GM21360 (cell line): ENCODE data around the gene KCP.
"Not testable (repeated sequence)": the region's sequence is repeated elsewhere in the genome, so short reads cannot be mapped to it uniquely, and the experiment has no call there.

Source experiments
- ATAC-seq: cut with Tn5 transposase; IDR thresholded peaks from one replicate; pipeline ENCODE4 v1.9.1; 2021; ENCODE audit warnings: mild to moderate bottlenecking, moderate library complexity; ENCODE audit not compliant: unreplicated experiment

KCP gene

DNA sequence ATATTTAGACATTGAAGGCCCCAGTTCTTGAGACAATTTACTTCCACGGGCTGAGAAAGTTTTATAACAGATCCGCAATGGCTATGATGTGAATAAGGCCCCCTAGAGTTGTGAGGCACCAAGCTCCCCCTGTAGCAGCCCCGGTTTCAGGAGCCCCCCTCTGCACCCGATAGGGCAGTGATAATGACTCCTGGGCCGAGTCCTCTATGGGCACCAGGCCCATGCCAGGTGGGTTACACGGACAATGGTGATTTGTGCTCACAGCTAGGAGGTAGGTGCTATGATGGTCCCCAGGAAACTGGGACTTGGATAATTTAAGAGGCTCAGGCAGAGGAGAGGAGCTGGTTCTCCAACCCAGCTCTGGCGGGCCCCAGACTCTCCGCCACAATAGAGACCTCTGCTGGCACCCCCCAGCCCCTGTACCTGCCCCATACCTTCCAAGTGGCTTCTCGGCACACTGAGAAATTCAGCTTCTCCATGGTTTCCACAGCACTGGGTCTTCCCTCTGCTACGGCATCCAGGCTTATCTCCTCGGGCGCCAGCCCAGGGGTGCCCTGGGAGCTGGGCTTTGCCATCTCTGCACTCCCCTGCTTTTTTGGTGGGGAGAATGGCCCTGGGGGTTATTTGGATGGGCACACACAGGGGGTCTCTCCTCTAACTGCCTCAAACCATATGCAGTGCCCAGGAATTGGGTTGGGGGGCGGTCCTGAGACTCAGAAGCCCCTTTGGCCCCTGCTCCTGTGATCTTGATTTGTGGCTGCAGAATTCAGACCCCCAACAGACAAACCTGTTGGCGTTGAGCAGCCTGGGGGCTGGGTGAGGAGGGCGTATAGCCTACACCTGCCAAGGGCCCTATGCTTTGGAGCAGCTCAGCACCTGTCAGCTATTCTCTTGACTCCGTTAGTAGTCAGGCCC lies 12.2 kb upstream of the KCP start:
- ATAC-seq = no peak

DNA sequence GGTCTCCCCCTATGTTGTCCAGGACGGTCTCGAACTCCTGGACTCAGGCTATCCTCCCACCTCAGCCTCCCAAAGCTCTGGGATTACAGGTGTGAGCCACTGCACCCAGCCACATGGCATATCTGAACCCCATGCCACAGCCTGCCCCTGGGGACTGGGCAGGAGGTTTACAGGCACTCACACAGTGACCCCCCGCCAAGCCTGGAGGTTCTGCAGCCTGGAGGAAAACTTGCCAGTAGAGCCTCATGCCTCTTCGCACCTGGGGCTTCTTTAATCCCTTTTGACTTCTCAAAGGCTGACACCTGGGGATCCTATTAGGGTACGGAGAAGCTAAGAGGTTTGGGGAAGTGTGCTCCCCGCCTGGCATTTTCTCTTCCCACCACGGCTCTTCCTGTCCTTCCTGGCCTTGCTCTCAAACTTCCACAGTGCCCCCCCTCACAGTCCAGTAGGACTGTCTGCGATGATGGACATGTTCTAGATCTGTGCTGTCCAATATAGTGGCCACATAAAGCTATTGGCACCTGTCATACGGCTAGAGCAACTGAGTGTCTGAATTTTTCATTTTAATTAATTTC lies 11.4 kb upstream of the KCP start:
- no peak for ATAC-seq

DNA sequence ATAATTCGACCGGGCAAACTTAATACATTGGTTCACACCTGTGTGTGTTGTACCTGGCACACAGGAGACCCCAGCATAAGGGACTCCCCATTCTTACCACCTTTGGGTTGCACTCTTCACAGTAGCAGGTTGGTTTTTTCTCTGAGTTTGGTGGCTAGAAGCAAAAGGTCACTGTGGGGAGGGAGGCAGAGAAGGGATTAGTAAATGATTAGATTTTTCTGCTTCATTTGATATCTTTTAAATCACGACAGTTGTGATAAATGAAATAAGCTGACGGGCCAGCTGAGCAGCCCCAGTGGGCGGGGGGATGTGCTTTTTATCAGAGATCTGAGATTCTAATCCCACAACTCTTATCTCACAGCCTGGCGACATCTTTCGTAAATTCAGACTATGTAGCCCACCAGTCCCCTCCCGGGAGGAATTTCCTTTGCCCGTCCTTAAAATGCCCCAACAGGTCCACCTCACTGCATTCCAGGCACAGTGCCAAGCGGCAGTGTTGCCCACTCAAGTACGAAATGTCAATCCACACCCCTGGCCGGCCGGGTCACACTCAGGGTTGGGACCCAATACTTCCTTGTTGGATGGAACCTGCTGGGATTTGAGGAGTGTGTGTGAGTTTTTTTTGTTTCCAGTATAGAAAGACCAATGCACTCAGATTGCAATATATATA lies 10.5 kb upstream of the KCP start:
- ATAC-seq = no peak

DNA sequence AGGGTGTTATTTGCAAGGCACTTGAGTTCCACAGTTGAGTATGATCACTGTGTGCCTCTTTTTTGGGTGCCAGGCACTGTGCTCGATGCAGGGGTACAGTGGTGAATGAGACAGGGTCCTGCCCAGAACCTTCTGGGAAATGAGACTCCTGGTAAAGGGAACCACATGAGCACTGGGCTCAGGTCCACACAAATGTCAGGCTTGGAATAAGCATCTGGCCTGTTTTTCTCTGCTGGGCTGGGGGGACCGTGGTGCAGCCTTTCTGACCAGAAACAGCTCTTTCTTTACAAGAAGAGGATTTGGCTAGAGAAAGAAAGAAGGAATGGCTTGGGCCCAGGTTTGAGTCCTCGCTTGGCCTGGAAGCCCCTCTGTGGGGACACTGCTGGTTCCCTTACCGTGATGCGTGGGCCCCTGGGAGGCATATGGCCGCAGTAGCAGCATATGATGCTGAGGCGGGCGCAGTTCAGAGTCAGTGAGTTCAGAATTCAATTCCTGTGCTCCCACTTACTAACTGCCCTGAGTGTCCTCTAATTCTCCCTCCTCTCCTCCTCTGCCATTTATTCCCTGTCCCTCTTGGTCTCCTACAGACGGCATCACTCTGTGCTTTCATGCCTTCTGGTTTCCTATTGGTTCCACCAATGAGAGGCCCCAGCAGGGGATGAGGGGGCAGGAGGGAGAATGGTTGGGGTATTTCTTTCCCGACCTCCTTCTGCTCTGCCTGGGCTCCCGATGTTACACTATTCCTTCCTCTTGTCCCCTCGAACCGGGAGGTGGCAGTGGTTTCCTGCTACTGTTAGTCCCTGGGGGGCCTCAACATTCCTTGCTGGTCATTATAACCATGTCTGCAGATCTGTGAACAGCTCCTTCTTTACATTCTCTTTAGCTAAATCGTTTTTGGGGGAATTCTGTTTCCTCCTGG lies 9.6 kb upstream of the KCP start:
- ATAC-seq = no peak

DNA sequence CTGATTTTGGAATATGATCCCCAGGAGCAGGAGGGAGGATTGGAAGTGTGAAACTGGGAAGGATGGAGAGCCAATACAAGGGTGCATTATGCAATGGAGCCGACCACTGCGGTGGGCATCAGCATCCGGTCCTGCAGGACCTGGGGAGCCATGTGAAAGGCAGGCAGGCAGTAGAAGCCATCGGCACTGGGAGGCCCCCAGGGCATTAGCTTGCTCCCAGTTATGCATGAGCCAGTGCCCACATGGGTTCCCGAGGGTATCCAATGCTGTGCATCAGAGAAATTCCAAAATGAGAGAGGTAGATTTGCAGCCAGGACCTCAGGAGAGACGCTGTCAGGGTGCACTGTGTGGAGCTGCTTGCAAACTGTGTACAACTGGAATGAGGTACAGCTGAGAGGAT lies 8.7 kb upstream of the KCP start:
- ATAC-seq = no peak

DNA sequence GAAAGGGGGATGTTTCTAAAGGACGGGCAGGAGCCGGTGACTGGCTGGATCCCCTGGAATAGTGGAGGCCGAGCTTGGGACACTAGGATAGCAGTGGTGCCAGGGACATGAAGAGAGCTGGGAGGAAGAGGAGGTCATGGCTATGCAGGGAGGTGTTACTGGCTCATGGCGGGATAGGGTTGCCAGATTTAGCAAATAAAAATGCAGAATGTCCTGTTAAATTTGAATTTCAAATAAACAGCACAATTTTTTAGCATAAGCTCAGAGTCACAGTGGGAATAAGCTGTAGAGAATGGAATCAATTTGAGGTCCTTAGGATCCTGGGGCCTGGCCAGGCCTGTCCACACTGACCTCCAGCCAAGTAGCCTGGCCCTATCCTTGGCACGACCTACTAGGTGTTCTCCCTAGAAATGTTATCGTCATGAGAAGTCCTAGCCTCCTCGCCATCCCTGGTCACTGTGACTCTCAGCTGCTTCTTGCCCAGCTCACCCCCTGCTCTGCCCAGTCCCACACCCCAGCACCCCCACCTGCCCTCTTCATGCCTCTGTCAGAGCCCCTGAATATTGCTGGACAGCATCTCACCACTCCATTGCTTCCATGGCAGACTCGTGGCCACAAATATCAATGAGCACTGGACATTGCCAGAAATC lies 7.6 kb upstream of the KCP start:
- no peak for ATAC-seq

DNA sequence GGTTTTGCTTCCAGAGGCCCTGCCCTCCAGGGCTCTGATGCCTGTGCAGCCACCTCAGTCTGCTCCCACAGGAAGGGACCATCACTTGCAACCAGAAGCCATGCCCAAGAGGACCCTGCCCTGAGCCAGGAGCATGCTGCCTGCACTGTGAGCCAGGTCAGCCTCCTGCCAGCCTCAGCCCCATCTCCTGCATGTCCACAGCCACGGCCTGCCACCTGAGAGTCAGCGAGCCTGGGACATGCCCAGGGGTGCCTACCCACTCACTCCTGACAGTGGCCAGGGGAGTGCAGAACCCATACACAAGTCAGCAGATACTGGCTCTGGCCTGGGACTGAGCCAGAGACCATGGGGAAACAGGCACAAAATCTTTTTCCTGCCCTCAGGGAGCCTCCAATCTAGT lies 6.6 kb upstream of the KCP start:
- no peak for ATAC-seq

DNA sequence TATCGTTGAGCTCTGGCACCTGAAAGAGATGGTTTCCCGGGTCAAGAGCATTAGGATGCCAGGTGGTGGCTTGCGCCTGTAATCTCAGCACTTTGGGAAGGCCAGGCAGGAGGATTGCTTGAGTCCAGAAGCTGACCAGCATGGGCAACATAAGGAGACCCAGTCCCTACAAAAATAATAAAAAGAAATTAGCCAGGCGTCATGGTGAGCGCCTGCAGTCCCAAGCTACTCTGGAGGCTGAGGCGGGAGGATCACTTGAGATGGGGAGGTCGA lies 6.1 kb upstream of the KCP start:
- ATAC-seq = no peak

DNA sequence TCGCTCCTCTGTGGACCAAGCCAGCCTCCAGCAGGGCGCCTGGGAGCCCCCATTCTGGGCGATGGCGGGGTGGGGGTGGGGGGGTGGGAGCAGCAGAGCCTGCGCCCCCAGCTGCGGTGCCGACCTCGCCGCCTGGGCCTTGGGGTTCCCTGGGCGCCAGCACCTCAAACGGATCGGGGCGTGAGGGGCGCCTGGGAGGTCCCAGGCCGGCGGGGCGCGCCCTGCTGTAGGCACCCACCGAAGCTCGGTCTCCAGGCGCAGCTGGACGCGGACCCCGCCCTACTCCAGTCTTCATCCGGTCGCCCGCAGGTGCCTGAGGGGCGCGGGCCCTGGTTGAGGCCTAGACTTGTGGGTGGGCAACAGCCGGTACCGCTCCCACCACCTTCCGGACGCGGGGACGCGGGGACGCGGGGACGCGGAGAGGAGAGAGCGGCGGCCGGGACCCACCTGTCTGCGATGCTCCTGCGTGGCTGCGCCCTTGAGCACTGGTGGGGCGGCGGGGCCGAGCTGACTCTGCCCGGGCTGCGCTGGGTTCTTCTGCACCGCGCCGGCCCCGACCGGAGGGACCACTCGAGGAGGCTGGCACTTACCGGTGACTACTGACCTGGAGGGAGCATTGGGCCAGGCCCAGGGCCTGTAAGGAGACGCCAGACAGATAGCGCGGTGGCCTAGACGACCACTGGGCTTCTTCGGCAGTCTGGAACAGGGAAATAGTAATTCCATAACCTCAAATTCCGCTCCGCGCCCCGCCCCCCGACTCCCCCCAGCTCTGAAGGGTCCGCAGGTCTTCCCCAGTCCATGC lies 5.5 kb upstream of the KCP start:
- no peak for ATAC-seq

DNA sequence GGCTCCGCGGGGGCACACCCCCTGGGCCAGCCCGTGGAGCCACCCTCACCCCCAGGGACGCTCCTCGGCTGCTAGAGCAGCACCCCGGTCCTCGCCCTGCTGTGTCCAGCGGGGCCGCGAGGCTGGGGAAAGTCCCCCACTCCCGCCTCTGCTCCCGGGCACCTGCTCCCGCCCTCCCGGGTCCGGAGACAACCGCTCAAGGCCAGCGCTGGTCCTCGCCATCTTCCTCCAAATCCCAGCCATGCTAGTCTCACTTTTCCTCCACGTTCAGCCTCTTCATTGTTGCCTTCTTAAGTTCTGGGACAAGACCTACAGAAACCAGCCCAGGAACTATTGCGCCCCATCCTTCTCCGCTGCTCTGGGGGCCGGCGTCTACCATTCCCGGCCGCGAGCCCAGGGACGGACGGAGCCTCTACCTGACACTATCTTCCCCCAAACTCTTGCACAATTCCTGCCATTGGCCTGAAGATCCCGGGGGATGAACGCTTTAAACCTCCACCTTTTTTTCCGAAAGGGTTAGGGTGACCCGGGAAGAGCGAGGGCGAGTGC lies 4.8 kb upstream of the KCP start:
- no peak for ATAC-seq

DNA sequence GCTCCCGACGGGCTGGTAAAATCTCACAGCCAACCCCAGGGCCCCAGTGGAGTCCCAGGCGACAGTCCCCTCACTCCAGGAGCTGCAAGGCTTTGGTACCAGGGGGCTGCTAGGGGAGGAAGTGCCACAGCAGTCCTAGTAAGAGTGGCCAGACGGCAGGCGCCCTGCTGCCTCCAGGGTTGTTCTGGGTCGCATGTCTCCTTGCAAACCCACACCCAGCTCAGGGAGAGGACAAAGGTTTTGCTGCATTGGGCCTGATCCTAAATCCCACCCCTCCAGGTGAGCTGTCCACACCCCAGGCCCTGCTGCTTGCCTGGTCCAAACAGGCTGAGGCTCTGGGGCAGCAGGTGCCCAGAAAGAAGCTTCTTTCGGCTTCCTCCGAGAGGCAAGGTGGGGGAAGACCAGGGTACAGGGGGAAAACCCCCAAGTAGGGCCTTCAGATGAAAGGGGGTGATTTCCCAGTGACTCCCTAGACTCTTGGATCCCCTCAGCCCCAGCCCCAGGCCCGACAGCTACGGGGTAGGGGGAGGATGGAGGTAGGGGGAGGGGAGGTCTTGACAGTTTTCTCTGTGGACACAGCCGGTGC lies 4.2 kb upstream of the KCP start:
- no peak for ATAC-seq

DNA sequence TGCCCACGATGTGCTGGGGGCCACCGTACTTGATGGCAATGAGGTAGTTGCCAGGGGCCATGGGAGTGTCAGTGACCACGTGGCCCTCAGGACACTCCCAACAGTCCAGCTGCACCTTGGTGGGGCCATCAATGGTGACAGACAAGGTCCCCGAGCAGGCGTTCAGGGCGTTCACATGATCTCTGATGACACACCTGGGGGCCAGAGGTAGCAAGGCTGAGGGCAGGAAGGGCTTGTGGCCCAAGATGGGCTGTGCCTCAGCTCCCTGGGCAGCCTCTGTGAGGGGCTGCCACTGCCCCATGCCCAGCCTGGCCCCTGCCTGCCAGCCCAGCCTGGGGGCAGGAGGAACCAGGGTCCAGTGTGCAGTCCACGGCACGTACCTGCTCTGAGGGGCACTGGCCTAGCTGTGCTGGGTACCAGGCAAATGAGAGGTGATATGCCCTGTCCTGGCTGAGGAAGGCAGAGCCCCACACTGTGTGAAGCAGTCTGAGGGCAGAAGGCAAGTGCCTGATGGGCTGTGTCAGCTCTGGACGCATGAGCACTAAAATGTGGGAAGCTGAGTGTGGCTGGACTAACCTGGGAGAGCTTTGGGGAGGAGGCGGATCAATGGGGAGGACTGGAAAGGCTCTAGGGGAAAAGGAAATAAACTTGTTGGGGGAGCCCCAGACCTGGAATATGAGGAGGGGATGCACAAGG lies 3.5 kb upstream of the KCP start:
- ATAC-seq = no peak

DNA sequence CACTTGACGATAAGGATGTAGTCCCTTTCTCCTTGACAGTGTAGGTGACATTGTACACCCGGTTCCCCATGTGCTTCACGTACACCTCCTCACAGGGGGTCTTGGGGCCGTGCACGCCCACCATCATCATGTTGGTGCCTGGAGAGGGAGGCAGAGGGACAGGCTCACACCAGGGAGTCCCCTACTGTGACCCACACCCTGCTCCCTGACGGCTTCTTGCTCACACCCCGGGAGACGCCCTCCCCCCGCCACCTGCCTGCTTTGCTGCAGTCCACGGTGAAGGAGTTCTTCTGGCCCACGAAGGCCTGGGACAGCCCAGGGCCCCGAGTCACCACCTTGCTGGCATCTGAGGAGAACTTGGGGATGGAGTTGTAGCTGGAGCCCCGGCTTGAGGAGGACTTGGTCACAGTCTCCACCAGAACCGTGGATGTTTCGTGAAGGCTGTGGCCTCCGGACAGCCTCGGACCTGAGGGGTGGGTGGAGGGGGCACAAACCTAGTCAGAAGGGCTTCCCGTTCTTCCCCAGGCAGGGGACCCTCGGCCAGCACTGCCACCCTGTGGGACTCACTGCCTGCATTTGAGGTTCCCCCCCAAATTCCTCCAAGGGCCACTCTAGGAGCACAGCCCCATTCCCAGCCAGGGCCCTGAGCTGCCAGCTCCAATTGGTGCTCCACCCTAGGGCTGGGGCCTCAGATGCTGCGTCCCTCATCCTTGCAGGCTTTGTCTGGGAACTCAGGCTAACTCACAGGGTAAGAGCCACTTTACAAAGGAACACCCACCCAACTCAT lies 2.4 kb upstream of the KCP start:
- not testable (repeated sequence) for ATAC-seq

DNA sequence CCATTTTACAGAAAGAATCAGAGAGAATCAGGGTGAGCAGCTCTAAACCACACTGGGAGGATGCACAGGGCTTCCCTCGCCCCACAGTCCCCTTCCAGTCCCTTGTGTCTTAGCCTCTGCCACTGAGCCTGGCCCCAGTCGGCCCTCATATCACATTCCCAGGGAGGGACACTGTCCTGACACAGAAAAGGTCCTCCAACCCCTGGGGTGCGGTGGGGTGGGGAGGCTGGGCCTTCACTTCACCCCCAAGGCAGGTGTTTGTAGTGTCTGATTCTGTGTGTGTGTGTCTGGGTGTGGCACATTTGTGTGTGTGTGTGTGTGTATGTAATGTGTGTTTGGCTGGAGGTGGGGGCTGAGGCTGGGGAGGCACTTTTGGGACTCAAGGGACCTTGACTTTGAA lies 1.8 kb upstream of the KCP start:
- ATAC-seq = no peak

DNA sequence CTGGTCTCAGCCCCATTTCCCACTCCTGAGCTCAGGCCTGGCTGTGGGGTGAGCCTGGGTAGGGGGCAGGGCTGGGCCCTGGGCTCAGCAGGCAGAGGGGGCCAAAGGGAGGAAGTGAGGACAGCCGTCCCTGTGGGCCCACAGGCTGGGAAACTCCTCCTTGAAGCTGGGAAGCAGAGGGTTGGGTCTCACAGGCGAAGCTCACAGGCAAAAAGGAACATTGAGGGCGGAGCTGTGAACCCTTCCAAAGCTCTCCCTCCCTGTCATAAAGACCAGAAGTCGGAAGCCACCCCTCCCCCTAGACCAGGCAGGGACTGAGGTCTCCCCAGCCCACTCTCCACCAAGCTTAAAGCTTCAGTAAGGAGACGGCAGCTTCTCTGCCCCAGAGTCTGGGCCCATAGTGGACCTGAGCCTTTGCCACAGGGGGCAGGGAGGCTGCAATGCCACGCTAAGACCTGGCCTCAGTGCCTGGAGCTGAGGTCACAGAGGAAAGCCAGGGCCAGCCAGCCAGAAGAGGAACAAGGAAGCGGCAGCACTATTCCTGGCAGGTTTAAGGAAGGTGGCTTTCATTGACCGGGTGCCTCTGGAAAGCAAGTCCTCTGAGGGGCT lies 1.0 kb upstream of the KCP start:
- ATAC-seq = no peak

DNA sequence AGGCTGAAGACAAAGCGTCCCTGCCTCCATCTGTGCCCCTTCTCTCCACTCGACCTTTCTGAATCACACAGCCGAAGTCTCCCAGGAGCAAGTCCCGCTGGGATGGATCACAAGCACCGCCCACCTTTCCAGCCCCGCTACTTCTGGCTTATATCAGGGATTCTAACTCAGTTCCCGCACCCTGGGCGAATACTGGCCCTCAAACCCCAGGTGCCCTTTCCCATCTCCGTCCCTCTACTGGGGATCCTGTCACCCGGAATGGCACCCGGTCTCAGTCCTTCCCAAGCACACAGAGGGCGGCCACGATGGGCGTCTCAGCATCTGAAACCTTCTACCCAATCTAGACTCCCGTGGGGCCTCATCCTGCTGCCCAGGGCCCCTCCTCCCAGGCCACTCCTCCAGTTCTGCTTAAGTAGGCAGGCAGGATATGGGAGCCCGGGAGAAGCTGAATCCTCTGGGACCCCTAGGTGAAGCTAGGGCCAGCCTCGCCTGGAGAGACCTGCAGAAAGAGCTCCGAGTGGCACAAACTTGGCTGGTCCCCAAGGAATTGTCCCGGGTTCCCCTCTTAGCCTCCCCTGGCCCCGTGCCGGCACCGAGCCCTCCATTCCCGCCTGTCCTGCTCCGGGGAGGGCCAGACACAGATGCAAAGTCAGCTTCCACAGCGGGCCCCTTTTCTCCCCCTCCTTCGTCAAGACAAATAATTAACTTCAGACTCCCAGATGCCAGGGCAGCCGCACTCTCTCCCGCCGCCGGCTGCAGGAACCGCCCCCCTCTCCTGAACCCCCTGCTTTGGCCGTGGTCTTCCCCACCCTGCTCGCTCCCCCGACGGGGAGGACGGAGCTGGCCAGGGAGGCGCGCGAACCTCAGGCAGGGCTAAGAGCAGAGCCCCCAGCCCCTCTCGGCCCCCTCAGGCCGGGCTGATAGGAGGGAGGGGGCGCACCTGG lies 612 bp downstream of the KCP start:
- no peak for ATAC-seq
